Muscle layer of duodenum (tissue), 2 donors: ENCODE data around the gene ARHGAP10.
"Not testable (repeated sequence)": the region's sequence is repeated elsewhere in the genome, so short reads cannot be mapped to it uniquely, and the experiment has no call there.

Experiments used
- H3K27ac ChIP-seq: one replicate; pipeline ENCODE4 v1.7.0; 2013; ENCODE audit warnings: mild to moderate bottlenecking, low read length
- H3K27me3 ChIP-seq: one replicate; pipeline ENCODE4 v1.7.0; 2013; ENCODE audit warnings: low read depth, mild to moderate bottlenecking, control low read depth, low read length
- H3K36me3 ChIP-seq, 2 donors: one replicate each; pipeline ENCODE4 v1.7.0; 2013; ENCODE audit warnings: low read length in 2 of 2, control low read depth in 1 of 2, mild to moderate bottlenecking in 1 of 2; ENCODE audit not compliant: insufficient read depth in 2 of 2, control insufficient read depth in 1 of 2
- H3K4me1 ChIP-seq, 2 donors: one replicate each; pipeline ENCODE4 v1.7.0; 2013; ENCODE audit warnings: low read length in 2 of 2, mild to moderate bottlenecking in 2 of 2, control low read depth in 1 of 2, moderate library complexity in 1 of 2; ENCODE audit not compliant: insufficient read depth in 2 of 2, control insufficient read depth in 1 of 2
- H3K4me3 ChIP-seq, 2 donors: one replicate each; pipeline ENCODE4 v1.7.0; 2013; ENCODE audit warnings: low read length in 2 of 2, low read depth in 1 of 2, mild to moderate bottlenecking in 1 of 2
- H3K9me3 ChIP-seq, 2 donors: one replicate each; pipeline ENCODE4 v1.7.0; 2013; ENCODE audit warnings: low read length in 2 of 2, control low read depth in 1 of 2, mild to moderate bottlenecking in 1 of 2; ENCODE audit not compliant: control insufficient read depth in 1 of 2
- donor health status: healthy.

ARHGAP10 gene

DNA sequence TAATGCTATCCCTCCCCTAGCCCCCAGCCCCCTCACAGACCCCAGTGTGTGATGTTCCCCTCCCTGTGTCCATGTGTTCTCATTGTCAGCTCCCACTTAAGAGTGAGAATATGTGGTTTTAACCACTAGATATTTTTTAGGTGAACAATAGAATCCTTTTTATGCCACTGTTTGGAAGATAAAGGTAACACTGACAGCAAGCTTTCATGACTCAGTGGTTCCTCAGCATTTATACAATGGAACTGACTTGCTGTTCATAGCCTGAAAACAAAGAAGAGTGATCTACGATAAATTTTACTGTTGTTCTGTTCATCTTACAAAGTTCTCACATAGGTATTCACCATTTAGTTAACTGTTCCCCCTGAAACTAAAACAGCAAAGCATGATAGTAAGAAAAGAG, 147.8 kb downstream of the ARHGAP10 start:
- Histone ChIP-seq H3K36me3 (peaks cover 11 to 29% of the 10 kb centered on the region in 2 donors), H3K9me3 (no peaks in the 10 kb centered on the region), H3K27me3 (no peaks in the 10 kb centered on the region), H3K4me1 (no peaks in the 10 kb centered on the region), H3K27ac (no peak overlapping the region), H3K4me3 (no peak overlapping the region)

- no peaks in the 10 kb centered on the region for H3K4me1 ChIP-seq
- H3K9me3 ChIP-seq: no peaks in the 10 kb centered on the region
- H3K27me3 ChIP-seq: no peaks in the 10 kb centered on the region
- H3K27ac ChIP-seq: no peak overlapping the region
- H3K4me3 ChIP-seq: no peak overlapping the region
- peaks cover 5 to 22% of the 10 kb centered on the region in 2 donors for H3K36me3 ChIP-seq
These were observed 148.6 kb downstream of the ARHGAP10 start for GRCh38 chr4:147880511-147880910.

DNA sequence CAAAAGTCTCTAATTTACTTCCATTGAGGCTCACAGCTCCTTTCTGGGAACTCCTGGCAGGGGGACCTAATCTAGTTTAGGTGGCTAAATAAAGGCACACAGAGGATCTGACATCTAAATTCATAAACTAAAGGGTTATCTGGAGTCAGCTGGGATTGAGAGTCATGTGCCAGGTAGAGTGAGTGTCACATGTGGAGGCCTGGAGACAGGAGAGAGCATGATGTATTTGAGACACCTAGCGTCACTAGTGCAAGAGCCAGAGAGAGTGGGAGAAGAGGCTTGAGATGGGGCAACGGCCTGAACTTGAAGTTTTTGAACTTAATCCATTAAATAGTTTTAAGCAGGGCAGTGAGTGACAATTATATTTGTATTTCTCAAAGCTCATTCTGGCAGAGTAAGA, 152.6 kb downstream of the ARHGAP10 start:
- Histone ChIP-seq H3K27ac (no peak overlapping the region), H3K4me1 (no peaks in the 10 kb centered on the region), H3K36me3 (peaks cover 0 to 15% of the 10 kb centered on the region in 2 donors), H3K27me3 (no peaks in the 10 kb centered on the region), H3K9me3 (no peaks in the 10 kb centered on the region), H3K4me3 (no peak overlapping the region)

DNA sequence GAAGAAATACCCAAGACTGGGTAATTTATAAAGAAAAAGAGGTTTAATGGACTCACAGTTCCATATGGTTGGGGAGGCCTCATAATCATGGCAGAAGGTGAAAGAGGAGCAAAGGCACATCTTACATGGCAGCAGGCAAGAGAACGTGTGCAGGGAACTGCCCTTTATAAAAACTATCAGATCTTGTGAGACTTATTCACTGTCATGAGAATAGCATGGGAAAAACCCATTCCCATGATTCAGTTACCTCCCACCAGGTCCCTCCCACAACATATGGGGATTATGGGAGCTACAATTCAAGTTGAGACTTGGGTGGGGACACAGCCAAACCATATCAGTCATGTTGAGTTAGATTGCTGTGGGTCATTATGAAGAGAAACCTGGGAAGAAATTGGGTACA, 153.3 kb downstream of the ARHGAP10 start:
- H3K36me3 ChIP-seq, H3K9me3 ChIP-seq, H3K4me3 ChIP-seq, H3K27ac ChIP-seq, H3K27me3 ChIP-seq, H3K4me1 ChIP-seq: not testable (repeated sequence)

GRCh38 chr4:147891476-147892115, 159.7 kb downstream of the ARHGAP10 start:
- peaks cover 2 to 7% of the 10 kb centered on the region in 2 donors for H3K9me3 ChIP-seq
- H3K4me1 ChIP-seq: no peaks in the 10 kb centered on the region
- H3K36me3 ChIP-seq: peaks cover 0 to 14% of the 10 kb centered on the region in 2 donors
- H3K27me3 ChIP-seq: no peaks in the 10 kb centered on the region
- no peak overlapping the region for H3K27ac ChIP-seq
- no peak overlapping the region for H3K4me3 ChIP-seq

DNA sequence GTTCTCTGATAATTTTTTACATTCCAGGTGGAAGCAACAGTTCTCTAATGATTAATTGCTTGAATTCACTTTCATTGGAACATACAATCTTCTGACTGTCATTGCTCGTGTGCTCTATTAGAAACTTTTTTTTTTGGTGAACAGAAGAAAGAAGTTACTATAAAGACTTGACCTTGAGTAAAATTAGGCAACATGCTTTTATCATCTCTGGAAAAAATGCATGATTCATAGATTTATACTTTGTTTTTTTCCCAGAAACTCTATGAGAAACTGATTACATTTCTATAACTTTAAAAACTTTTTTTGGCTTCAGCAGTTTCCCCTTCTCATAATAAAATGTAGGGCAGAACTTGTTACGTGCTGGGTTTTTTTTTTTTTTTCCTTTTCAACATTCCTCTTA, 167.6 kb downstream of the ARHGAP10 start:
- no peak overlapping the region for H3K27ac ChIP-seq
- H3K27me3 ChIP-seq: no peaks in the 10 kb centered on the region
- no peak overlapping the region for H3K4me3 ChIP-seq
- H3K9me3 ChIP-seq: peaks cover 2 to 3% of the 10 kb centered on the region in 2 donors
- peaks cover 0 to 10% of the 10 kb centered on the region in 2 donors for H3K36me3 ChIP-seq
- H3K4me1 ChIP-seq: peaks cover 0 to 9% of the 10 kb centered on the region in 2 donors

- Histone ChIP-seq H3K4me1 (peaks cover 0 to 9% of the 10 kb centered on the region in 2 donors), H3K27ac (no peak overlapping the region), H3K36me3 (peaks cover 0 to 7% of the 10 kb centered on the region in 2 donors), H3K27me3 (no peaks in the 10 kb centered on the region), H3K9me3 (peaks cover 0 to 3% of the 10 kb centered on the region in 2 donors), H3K4me3 (no peak overlapping the region)
These were observed 169.5 kb downstream of the ARHGAP10 start for GRCh38 chr4:147901388-147901787.

- Histone ChIP-seq H3K9me3 (peaks cover 0 to 3% of the 10 kb centered on the region in 2 donors), H3K36me3 (peaks cover 0 to 12% of the 10 kb centered on the region in 2 donors), H3K4me1 (peaks cover 0 to 9% of the 10 kb centered on the region in 2 donors), H3K27me3 (no peaks in the 10 kb centered on the region), H3K4me3 (no peak overlapping the region), H3K27ac (no peak overlapping the region)
These were observed 170.0 kb downstream of the ARHGAP10 start for GRCh38 chr4:147901916-147902315.

- H3K27ac ChIP-seq: no peak overlapping the region
- no peaks in the 10 kb centered on the region for H3K9me3 ChIP-seq
- no peaks in the 10 kb centered on the region for H3K27me3 ChIP-seq
- no peak overlapping the region for H3K4me3 ChIP-seq
- H3K4me1 ChIP-seq: no peaks in the 10 kb centered on the region
- peaks cover 5 to 28% of the 10 kb centered on the region in 2 donors for H3K36me3 ChIP-seq
These were observed 177.3 kb downstream of the ARHGAP10 start for GRCh38 chr4:147909225-147909624.

GRCh38 chr4:147910315-147910714, 178.4 kb downstream of the ARHGAP10 start:
- H3K4me3 ChIP-seq: no peak overlapping the region

DNA sequence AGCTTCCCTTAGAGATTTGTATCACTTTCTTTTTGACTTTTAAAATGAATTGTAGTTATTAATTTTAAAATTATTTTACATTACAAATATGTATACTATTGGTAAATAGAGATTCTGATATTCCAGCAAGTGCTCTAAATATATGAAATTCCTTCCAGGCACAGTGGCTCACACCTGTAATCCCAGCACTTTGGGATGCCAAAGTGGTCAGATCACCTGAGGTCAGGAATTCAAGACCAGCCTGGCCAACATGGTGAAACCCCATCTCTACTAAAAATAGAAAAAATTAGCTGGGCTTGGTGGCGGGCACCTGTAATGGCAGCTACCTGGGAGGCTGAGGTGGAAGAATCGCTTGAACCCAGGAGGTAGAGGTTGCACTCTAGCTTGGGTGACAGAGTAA, 180.2 kb downstream of the ARHGAP10 start:
- H3K4me1 ChIP-seq, H3K27ac ChIP-seq, H3K27me3 ChIP-seq, H3K4me3 ChIP-seq, H3K9me3 ChIP-seq: not testable (repeated sequence)
- peaks cover 16 to 35% of the 10 kb centered on the region in 2 donors for H3K36me3 ChIP-seq

More at GRCh38 chr4:147910315-147910714, 178.4 kb downstream of the ARHGAP10 start:
- peaks cover 9 to 37% of the 10 kb centered on the region in 2 donors for H3K36me3 ChIP-seq
- H3K27me3 ChIP-seq: no peaks in the 10 kb centered on the region
- no peaks in the 10 kb centered on the region for H3K4me1 ChIP-seq
- no peak overlapping the region for H3K27ac ChIP-seq
- H3K9me3 ChIP-seq: no peaks in the 10 kb centered on the region

DNA sequence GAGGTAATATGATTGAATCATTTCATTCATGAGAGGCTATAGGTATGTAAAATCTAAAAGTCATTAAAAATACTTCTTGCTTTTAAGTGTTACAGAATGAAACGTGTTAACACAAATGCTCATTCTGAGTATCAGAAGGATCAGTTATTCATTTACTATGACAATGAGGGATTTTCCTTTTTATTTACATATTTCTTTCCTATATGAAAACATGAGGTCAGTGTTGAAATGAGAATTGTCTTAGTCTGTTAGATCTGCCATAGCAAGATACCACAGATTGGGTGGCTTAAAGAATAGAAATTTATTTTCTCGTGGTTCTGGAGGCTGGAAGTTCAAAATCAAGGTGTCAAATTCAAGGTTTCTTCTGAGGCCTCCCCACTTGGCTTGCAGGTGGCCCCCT, 181.2 kb downstream of the ARHGAP10 start:
- H3K27me3 ChIP-seq: no peaks in the 10 kb centered on the region
- no peak overlapping the region for H3K27ac ChIP-seq
- H3K9me3 ChIP-seq: no peaks in the 10 kb centered on the region
- H3K36me3 ChIP-seq: peaks cover 16 to 30% of the 10 kb centered on the region in 2 donors
- no peaks in the 10 kb centered on the region for H3K4me1 ChIP-seq
- no peak overlapping the region for H3K4me3 ChIP-seq
